ENCODE measurements around the gene GPR151.
A peak's percentile ranks its signal among the peaks of the same experiment; 100 is the strongest.

DNA sequence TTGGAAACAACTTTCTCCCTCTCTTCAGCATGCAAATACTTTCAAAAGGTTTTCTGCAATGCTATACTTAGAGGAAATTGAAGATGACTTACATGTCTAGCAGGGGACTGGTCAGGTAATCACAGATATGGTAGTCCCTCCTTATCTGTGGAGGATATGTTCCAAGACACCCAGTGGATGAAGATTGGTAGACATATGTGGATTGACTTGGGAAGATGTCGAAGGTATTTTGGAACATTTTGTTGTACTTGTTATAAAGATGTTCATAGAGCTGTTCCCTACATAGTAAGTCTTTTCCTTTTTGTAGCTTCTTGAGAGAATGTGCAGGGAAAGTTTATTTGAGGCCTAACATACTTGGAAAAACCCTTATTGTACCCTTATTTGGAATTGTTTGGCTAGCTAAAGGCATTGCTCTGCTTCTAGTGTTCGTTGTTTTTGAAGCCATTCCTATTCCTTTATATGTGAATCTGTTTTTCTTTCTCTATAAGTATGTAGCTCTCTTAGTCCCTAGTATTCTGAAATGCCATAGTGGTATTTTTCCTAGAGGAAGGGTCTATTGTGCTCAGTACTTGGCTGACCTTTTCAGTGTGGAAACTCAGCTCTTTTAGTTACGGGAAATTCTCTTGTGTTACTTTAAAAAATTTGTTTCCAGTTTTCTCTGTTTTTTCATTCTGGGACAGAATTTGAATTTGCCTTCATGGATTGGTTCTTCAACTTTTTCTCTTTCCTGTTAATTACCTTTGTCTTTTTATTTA is 25.7 kb downstream of the GPR151 start:
- TF ChIP-seq, protein P1, sequence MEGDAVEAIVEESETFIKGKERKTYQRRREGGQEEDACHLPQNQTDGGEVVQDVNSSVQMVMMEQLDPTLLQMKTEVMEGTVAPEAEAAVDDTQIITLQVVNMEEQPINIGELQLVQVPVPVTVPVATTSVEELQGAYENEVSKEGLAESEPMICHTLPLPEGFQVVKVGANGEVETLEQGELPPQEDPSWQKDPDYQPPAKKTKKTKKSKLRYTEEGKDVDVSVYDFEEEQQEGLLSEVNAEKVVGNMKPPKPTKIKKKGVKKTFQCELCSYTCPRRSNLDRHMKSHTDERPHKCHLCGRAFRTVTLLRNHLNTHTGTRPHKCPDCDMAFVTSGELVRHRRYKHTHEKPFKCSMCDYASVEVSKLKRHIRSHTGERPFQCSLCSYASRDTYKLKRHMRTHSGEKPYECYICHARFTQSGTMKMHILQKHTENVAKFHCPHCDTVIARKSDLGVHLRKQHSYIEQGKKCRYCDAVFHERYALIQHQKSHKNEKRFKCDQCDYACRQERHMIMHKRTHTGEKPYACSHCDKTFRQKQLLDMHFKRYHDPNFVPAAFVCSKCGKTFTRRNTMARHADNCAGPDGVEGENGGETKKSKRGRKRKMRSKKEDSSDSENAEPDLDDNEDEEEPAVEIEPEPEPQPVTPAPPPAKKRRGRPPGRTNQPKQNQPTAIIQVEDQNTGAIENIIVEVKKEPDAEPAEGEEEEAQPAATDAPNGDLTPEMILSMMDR (IDR thresholded peaks at IDR 0.05; ENCODE audit: control extremely low read depth in 1 of 3, insufficient read depth in 1 of 3, low read depth in 1 of 3, low read length in 3 of 3), result no peak
- TF ChIP-seq POLR2A (IDR thresholded peaks at IDR 0.05; ENCODE audit: control extremely low read depth in 1 of 2, low read depth in 2 of 2, low read length in 2 of 2), result peak; percentile 29 to 41; a peak in 1 of 3 replicates
- no peak for TF ChIP-seq POLR2AphosphoS5 (IDR thresholded peaks at IDR 0.05; ENCODE audit: low read depth, low read length)
- TF ChIP-seq EZH2 (IDR thresholded peaks at IDR 0.05; ENCODE audit: low read depth, low read length, severe bottlenecking), result no peak
